Right atrium auricular region (tissue), 2 donors: ENCODE data around the gene SAMD1. TPM values are rescaled to one million over a fixed set of nuclear protein-coding genes. Genes with fewer than 3 reads are reported as not detected.

Experiments
- DNase-seq: peaks from one replicate; pipeline ENCODE4 v3.0.0-alpha.2; 2019; ENCODE audit warnings: low spot score
- H3K27ac ChIP-seq, 2 donors: fragments of 200-600 bp; sonication (generic); 1 replicate in 1 of 2; 2 replicates in 1 of 2; pipeline ENCODE4 v1.5.1; 2016 to 2019
- H3K27me3 ChIP-seq, 2 donors: fragments of 200-600 bp; sonication (generic); one replicate each; pipeline versions ENCODE4 v1.5.1 to v1.6.0; 2017 to 2019
- H3K36me3 ChIP-seq: fragments of 200-600 bp; sonication (generic); one replicate; pipeline ENCODE4 v1.5.1; 2016
- H3K4me1 ChIP-seq, 2 donors: fragments of 200-600 bp; sonication (generic); one replicate each; pipeline versions ENCODE4 v1.5.1 to v1.6.0; 2017 to 2019
- H3K4me3 ChIP-seq, 2 donors: fragments of 200-600 bp; sonication (generic); 1 replicate in 1 of 2; 2 replicates in 1 of 2; pipeline ENCODE4 v1.5.1; 2017 to 2019; ENCODE audit warnings: mild to moderate bottlenecking in 1 of 2, moderate library complexity in 1 of 2
- H3K9me3 ChIP-seq, 2 donors: fragments of 200-600 bp; sonication (generic); one replicate each; pipeline ENCODE4 v1.5.1; 2019
- CTCF ChIP-seq, 2 donors: fragments of 200-600 bp; sonication (generic); IDR thresholded peaks; one replicate each; pipeline ENCODE4 v1.5.1; 2019; ENCODE audit warnings: antibody characterized with exemption in 2 of 2
- total RNA-seq, 2 donors: library from RNA; depleted of rRNA; stranded (reverse); fragments of >200 nt; gene quantifications; one replicate each; pipeline ENCODE4 v1.1.0, GENCODE V29; 2016

SAMD1 gene
- total RNA-seq, 2 donors from 2014 or later: 20.2 to 38.2 TPM

DNA sequence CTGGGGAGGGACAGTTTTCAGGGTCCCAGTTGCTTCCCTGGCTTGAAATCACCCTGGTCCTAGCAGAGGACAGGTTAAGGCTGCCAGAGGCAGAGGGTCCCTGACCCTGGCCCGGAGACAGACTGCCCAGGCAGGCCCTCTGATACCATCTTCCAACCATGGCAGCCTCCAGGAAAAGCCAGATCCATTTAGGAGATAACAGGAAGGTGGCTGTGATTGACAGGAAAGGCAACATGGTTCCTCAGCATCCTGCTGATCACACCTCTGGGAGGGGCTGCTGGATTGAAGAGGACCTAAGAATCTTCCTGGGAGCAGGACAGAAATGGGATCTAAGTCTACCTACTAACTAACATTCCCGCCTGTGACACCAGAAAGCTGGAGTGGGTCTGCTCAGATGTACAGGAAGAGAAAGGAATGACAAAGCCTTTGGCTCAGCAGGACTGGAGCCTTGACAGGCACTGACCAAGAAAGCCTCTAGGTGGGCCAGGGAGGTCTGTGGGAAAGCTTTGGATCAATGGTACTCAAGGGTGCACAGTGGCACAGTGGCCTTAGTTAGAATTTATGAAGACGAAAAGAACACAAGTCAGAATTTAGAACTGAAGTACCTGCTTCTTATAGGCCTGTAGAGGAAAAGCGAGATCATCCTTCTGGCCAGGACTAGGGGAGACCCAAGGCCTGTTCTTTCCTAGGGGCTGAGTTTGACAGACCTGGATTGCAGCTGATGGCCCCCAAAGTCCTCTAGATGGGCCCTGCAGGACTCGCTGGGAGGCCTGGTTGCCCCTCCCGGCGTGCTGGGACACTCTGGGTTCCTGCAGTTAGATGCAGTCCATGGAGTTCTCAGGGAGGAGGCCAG is 29.3 kb upstream of the SAMD1 start:
- DNase-seq: no peak
- no peaks in the 10 kb centered on the region for H3K27me3 ChIP-seq
- H3K36me3 ChIP-seq: no peaks in the 10 kb centered on the region
- H3K4me1 ChIP-seq: peaks cover 0 to 46% of the 10 kb centered on the region in 2 donors
- no peaks in the 10 kb centered on the region for H3K9me3 ChIP-seq
- TF ChIP-seq CTCF (IDR thresholded peaks at IDR 0.05): no peak
- H3K4me3 ChIP-seq: no peak overlapping the region
- peak overlapping the region; percentile 96 to 99 for H3K27ac ChIP-seq

GRCh38 chr19:14119146-14119545 is 28.6 kb upstream of the SAMD1 start:
- DNase-seq: no peak

GRCh38 chr19:14118165-14119051 is 27.9 kb upstream of the SAMD1 start:
- Histone ChIP-seq H3K4me1 (peaks cover 0 to 61% of the 10 kb centered on the region in 2 donors), H3K36me3 (no peaks in the 10 kb centered on the region), H3K27ac (peak overlapping the region; percentile 96 to 99), H3K27me3 (no peaks in the 10 kb centered on the region), H3K9me3 (no peaks in the 10 kb centered on the region), H3K4me3 (peak overlapping the region; percentile 52 to 59)
- DNase-seq: peak; percentile 96
- TF ChIP-seq CTCF (IDR thresholded peaks at IDR 0.05): no peak

More at GRCh38 chr19:14119146-14119545, 28.6 kb upstream of the SAMD1 start:
- no peaks in the 10 kb centered on the region for H3K36me3 ChIP-seq
- peak overlapping the region; percentile 52 to 59 for H3K4me3 ChIP-seq
- no peaks in the 10 kb centered on the region for H3K27me3 ChIP-seq
- no peaks in the 10 kb centered on the region for H3K9me3 ChIP-seq
- H3K27ac ChIP-seq: peak overlapping the region; percentile 96 to 99
- no peak for TF ChIP-seq CTCF (IDR thresholded peaks at IDR 0.05)
- peaks cover 0 to 53% of the 10 kb centered on the region in 2 donors for H3K4me1 ChIP-seq

- Histone ChIP-seq H3K4me1 (peaks cover 0 to 68% of the 10 kb centered on the region in 2 donors), H3K36me3 (no peaks in the 10 kb centered on the region), H3K9me3 (no peaks in the 10 kb centered on the region), H3K27me3 (no peaks in the 10 kb centered on the region), H3K4me3 (peak within 1 kb of the TSS; percentile 94 to 99), H3K27ac (peak within 1 kb of the TSS; percentile 96 to 99)
- peak; percentile 99 for DNase-seq
- TF ChIP-seq CTCF (IDR thresholded peaks at IDR 0.05): no peak
Measured at GRCh38 chr19:14117668-14118164, 27.2 kb upstream of the SAMD1 start, which contains the start of gene PRKACA. Gene PRKACA, minus strand, starts transcription at chr19:14117762. Its CDS starts 215 bp downstream, at chr19:14117547.

- no peak for TF ChIP-seq CTCF (IDR thresholded peaks at IDR 0.05)
- no peaks in the 10 kb centered on the region for H3K36me3 ChIP-seq
- peaks cover 0 to 74% of the 10 kb centered on the region in 2 donors for H3K4me1 ChIP-seq
- H3K4me3 ChIP-seq: peak overlapping the region; percentile 94 to 99
- DNase-seq: no peak
- H3K27ac ChIP-seq: peak overlapping the region; percentile 92 to 96
- H3K9me3 ChIP-seq: no peaks in the 10 kb centered on the region
- no peaks in the 10 kb centered on the region for H3K27me3 ChIP-seq
Measured at GRCh38 chr19:14116918-14117578, 26.5 kb upstream of the SAMD1 start.
